ENCODE measurements around the gene TUBB.

TUBB gene

DNA sequence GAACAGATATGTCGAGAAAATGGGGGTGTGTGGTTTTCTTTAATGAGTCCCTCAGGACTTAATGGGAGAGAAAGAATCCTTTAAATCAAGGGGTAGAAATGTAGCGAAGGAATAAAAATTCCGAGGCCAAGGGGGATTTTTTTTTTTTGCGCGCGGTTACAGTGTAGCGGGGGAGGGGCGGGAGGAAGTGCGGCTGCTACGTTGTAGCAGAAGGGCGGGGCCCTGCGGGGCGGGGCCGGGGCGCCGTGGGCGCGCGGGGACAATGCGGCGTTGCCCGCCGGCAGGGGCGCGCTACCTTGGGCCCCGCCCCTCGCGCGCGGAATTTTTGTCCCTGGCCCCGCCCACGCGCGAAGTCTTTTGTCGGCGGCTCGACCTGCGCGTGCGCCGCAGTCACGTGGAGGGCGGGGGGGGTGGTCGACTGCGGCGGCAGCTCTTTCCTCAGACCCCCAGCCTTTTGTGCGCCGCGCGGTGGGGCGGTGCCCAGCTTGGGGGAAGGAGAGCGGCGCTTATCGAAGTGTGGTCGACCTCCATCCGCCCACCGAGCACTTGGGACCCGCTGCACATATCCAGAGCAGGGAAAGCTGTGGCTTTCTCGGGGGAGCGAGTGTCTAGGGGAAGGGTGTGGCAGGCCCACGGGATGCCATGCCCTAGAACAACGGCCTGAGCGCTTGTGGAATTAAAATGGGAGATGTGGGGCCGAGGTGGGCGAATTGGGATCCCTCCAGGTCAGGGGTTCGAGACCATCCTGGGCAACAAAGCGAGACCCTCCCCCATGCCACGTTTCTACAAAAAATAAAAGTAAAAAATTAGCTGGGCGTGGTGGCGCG, 1.3 kb downstream of the TUBB start (continued):
- no peak for TF ChIP-seq ZNF350 (tag by site-specific recombination; IDR thresholded peaks at IDR 0.05)
- TF ChIP-seq, protein P1, sequence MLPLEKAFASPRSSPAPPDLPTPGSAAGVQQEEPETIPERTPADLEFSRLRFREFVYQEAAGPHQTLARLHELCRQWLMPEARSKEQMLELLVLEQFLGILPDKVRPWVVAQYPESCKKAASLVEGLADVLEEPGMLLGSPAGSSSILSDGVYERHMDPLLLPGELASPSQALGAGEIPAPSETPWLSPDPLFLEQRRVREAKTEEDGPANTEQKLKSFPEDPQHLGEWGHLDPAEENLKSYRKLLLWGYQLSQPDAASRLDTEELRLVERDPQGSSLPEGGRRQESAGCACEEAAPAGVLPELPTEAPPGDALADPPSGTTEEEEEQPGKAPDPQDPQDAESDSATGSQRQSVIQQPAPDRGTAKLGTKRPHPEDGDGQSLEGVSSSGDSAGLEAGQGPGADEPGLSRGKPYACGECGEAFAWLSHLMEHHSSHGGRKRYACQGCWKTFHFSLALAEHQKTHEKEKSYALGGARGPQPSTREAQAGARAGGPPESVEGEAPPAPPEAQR (tag by site-specific recombination; IDR thresholded peaks at IDR 0.05) = peak; percentile 75; the same call in 1 of the 2 replicates
- TF ChIP-seq, protein P2, sequence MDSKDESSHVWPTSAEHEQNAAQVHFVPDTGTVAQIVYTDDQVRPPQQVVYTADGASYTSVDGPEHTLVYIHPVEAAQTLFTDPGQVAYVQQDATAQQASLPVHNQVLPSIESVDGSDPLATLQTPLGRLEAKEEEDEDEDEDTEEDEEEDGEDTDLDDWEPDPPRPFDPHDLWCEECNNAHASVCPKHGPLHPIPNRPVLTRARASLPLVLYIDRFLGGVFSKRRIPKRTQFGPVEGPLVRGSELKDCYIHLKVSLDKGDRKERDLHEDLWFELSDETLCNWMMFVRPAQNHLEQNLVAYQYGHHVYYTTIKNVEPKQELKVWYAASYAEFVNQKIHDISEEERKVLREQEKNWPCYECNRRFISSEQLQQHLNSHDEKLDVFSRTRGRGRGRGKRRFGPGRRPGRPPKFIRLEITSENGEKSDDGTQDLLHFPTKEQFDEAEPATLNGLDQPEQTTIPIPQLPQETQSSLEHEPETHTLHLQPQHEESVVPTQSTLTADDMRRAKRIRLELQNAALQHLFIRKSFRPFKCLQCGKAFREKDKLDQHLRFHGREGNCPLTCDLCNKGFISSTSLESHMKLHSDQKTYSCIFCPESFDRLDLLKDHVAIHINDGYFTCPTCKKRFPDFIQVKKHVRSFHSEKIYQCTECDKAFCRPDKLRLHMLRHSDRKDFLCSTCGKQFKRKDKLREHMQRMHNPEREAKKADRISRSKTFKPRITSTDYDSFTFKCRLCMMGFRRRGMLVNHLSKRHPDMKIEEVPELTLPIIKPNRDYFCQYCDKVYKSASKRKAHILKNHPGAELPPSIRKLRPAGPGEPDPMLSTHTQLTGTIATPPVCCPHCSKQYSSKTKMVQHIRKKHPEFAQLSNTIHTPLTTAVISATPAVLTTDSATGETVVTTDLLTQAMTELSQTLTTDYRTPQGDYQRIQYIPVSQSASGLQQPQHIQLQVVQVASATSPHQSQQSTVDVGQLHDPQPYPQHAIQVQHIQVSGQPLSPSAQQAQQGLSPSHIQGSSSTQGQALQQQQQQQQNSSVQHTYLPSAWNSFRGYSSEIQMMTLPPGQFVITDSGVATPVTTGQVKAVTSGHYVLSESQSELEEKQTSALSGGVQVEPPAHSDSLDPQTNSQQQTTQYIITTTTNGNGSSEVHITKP (tag by site-specific recombination; IDR thresholded peaks at IDR 0.05) = peak; percentile 84
- TF ChIP-seq, protein P3, sequence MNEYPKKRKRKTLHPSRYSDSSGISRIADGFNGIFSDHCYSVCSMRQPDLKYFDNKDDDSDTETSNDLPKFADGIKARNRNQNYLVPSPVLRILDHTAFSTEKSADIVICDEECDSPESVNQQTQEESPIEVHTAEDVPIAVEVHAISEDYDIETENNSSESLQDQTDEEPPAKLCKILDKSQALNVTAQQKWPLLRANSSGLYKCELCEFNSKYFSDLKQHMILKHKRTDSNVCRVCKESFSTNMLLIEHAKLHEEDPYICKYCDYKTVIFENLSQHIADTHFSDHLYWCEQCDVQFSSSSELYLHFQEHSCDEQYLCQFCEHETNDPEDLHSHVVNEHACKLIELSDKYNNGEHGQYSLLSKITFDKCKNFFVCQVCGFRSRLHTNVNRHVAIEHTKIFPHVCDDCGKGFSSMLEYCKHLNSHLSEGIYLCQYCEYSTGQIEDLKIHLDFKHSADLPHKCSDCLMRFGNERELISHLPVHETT (tag by site-specific recombination; IDR thresholded peaks at IDR 0.05) = no peak; the same call in 1 of the 2 replicates
- TF ChIP-seq, protein P4, sequence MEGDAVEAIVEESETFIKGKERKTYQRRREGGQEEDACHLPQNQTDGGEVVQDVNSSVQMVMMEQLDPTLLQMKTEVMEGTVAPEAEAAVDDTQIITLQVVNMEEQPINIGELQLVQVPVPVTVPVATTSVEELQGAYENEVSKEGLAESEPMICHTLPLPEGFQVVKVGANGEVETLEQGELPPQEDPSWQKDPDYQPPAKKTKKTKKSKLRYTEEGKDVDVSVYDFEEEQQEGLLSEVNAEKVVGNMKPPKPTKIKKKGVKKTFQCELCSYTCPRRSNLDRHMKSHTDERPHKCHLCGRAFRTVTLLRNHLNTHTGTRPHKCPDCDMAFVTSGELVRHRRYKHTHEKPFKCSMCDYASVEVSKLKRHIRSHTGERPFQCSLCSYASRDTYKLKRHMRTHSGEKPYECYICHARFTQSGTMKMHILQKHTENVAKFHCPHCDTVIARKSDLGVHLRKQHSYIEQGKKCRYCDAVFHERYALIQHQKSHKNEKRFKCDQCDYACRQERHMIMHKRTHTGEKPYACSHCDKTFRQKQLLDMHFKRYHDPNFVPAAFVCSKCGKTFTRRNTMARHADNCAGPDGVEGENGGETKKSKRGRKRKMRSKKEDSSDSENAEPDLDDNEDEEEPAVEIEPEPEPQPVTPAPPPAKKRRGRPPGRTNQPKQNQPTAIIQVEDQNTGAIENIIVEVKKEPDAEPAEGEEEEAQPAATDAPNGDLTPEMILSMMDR (tag by site-specific recombination; IDR thresholded peaks at IDR 0.05) = peak; percentile 60
- TF ChIP-seq ZNF248 (tag by site-specific recombination; IDR thresholded peaks at IDR 0.05) = no peak
- TF ChIP-seq ZNF701 (tag by site-specific recombination; IDR thresholded peaks at IDR 0.05) = no peak
- no peak for TF ChIP-seq ZNF311 (tag by site-specific recombination; IDR thresholded peaks at IDR 0.05; ENCODE audit: borderline replicate concordance)
- TF ChIP-seq ZNF169 (tag by site-specific recombination; IDR thresholded peaks at IDR 0.05) = no peak
- no peak for TF ChIP-seq ZNF324 (tag by site-specific recombination; IDR thresholded peaks at IDR 0.05)
- TF ChIP-seq, protein P5, sequence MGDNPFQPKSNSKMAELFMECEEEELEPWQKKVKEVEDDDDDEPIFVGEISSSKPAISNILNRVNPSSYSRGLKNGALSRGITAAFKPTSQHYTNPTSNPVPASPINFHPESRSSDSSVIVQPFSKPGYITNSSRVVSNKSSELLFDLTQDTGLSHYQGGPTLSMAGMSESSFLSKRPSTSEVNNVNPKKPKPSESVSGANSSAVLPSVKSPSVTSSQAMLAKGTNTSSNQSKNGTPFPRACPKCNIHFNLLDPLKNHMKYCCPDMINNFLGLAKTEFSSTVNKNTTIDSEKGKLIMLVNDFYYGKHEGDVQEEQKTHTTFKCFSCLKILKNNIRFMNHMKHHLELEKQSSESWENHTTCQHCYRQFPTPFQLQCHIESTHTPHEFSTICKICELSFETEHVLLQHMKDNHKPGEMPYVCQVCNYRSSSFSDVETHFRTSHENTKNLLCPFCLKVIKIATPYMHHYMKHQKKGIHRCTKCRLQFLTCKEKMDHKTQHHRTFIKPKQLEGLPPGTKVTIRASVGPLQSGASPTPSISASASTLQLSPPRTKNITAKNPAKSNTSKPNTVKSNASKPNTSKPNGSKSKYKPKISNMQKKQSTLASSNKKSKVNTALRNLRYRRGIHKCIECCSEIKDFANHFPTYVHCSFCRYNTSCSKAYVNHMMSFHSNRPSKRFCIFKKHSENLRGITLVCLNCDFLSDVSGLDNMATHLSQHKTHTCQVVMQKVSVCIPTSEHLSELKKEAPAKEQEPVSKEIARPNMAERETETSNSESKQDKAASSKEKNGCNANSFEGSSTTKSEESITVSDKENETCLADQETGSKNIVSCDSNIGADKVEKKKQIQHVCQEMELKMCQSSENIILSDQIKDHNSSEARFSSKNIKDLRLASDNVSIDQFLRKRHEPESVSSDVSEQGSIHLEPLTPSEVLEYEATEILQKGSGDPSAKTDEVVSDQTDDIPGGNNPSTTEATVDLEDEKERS (tag by site-specific recombination; IDR thresholded peaks at IDR 0.05) = no peak
- TF ChIP-seq ZNF366 (tag by site-specific recombination; conservative IDR thresholded peaks at IDR 0.05) = no peak
- TF ChIP-seq ZNF175 (tag by site-specific recombination; IDR thresholded peaks at IDR 0.05) = no peak
- TF ChIP-seq, protein P6, sequence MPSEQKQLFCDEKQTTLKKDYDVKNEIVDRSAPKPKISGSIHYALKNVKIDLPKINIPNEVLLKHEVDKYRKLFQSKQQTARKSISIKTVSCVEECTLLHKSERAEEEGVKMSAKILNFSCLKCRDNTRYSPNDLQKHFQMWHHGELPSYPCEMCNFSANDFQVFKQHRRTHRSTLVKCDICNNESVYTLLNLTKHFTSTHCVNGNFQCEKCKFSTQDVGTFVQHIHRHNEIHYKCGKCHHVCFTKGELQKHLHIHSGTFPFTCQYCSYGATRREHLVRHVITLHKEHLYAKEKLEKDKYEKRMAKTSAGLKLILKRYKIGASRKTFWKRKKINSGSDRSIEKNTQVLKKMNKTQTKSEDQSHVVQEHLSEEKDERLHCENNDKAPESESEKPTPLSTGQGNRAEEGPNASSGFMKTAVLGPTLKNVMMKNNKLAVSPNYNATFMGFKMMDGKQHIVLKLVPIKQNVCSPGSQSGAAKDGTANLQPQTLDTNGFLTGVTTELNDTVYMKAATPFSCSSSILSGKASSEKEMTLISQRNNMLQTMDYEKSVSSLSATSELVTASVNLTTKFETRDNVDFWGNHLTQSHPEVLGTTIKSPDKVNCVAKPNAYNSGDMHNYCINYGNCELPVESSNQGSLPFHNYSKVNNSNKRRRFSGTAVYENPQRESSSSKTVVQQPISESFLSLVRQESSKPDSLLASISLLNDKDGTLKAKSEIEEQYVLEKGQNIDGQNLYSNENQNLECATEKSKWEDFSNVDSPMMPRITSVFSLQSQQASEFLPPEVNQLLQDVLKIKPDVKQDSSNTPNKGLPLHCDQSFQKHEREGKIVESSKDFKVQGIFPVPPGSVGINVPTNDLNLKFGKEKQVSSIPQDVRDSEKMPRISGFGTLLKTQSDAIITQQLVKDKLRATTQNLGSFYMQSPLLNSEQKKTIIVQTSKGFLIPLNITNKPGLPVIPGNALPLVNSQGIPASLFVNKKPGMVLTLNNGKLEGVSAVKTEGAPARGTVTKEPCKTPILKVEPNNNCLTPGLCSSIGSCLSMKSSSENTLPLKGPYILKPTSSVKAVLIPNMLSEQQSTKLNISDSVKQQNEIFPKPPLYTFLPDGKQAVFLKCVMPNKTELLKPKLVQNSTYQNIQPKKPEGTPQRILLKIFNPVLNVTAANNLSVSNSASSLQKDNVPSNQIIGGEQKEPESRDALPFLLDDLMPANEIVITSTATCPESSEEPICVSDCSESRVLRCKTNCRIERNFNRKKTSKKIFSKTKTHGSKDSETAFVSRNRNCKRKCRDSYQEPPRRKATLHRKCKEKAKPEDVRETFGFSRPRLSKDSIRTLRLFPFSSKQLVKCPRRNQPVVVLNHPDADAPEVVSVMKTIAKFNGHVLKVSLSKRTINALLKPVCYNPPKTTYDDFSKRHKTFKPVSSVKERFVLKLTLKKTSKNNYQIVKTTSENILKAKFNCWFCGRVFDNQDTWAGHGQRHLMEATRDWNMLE (tag by site-specific recombination; conservative IDR thresholded peaks at IDR 0.05; ENCODE audit: low read depth) = no peak
- peak; percentile 43 for TF ChIP-seq ZNF843 (tag by site-specific recombination; IDR thresholded peaks at IDR 0.05)
- TF ChIP-seq ZNF155 (tag by site-specific recombination; IDR thresholded peaks at IDR 0.05) = no peak
- TF ChIP-seq, protein P7, sequence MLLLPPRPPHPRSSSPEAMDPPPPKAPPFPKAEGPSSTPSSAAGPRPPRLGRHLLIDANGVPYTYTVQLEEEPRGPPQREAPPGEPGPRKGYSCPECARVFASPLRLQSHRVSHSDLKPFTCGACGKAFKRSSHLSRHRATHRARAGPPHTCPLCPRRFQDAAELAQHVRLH (tag by site-specific recombination; IDR thresholded peaks at IDR 0.05) = peak; percentile 47; the same call in 1 of the 2 replicates
- TF ChIP-seq, protein P8, sequence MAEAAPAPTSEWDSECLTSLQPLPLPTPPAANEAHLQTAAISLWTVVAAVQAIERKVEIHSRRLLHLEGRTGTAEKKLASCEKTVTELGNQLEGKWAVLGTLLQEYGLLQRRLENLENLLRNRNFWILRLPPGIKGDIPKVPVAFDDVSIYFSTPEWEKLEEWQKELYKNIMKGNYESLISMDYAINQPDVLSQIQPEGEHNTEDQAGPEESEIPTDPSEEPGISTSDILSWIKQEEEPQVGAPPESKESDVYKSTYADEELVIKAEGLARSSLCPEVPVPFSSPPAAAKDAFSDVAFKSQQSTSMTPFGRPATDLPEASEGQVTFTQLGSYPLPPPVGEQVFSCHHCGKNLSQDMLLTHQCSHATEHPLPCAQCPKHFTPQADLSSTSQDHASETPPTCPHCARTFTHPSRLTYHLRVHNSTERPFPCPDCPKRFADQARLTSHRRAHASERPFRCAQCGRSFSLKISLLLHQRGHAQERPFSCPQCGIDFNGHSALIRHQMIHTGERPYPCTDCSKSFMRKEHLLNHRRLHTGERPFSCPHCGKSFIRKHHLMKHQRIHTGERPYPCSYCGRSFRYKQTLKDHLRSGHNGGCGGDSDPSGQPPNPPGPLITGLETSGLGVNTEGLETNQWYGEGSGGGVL (tag by site-specific recombination; IDR thresholded peaks at IDR 0.05) = no peak
- no peak for TF ChIP-seq ZNF221 (tag by site-specific recombination; IDR thresholded peaks at IDR 0.05; ENCODE audit: borderline replicate concordance)
